GM18861 (cell line): Measurements from ENCODE around the gene FAM161A.
A peak's percentile ranks its signal among the peaks of the same experiment; 100 is the strongest.

ENCODE experiments used
- ATAC-seq: cut with Tn5 transposase; IDR thresholded peaks from one replicate; pipeline ENCODE4 v1.9.1; 2021; ENCODE audit not compliant: unreplicated experiment

The FAM161A gene

GRCh38 chr2:61787941-61788563, 65.8 kb downstream of the FAM161A start:
- no peak for ATAC-seq

- no peak for ATAC-seq
Observed at GRCh38 chr2:61786876-61787275, 67.0 kb downstream of the FAM161A start.

GRCh38 chr2:61785583-61785982, 68.3 kb downstream of the FAM161A start:
- ATAC-seq = no peak

GRCh38 chr2:61784643-61785042, 69.2 kb downstream of the FAM161A start:
- ATAC-seq = no peak

GRCh38 chr2:61775956-61776570, 77.8 kb downstream of the FAM161A start:
- ATAC-seq = peak; percentile 78
